GM18517 (cell line): ENCODE measurements around the gene NDUFV1.
"Not testable (repeated sequence)": the region's sequence is repeated elsewhere in the genome, so short reads cannot be mapped to it uniquely, and the experiment has no call there.

ENCODE experiments used
- ATAC-seq: cut with Tn5 transposase; IDR thresholded peaks from one replicate; pipeline ENCODE4 v1.9.1; 2021; ENCODE audit warnings: mild to moderate bottlenecking, moderate library complexity; ENCODE audit not compliant: unreplicated experiment

NDUFV1 gene

GRCh38 chr11:67611165-67611564, 4.4 kb downstream of the NDUFV1 start:
- no peak for ATAC-seq

DNA sequence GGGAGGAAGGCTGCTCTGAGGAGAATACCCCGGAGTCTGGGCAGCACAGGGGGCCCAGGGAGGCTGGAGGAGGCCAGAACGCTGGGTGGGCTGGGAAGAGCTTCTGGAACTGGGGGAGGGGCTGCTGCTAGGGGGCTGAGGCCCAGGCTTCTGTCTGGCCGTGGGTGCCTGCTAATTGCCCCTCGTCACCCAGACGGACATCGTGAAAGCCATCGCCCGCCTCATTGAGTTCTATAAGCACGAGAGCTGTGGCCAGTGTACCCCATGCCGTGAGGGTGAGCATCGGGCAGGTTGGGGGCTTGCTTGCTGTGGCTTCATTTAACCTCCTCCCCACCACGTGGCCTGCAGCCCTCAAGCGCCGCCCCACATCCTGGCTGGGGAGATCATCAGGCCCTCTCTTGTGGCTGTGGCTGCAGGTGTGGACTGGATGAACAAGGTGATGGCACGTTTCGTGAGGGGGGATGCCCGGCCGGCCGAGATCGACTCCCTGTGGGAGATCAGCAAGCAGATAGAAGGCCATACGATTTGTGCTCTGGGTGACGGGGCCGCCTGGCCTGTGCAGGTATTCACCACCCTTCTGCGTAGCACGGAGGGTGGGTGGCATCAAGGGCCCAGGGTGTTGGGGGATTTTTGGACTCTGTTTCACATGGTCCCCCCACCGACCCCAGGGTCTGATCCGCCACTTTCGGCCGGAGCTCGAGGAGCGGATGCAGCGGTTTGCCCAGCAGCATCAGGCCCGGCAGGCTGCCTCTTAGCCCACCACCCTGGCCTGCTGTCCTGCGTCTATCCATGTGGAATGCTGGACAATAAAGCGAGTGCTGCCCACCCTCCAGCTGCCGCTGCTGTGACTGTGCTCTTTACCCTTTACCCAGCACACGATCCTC, 5.2 kb downstream of the NDUFV1 start:
- no peak for ATAC-seq

DNA sequence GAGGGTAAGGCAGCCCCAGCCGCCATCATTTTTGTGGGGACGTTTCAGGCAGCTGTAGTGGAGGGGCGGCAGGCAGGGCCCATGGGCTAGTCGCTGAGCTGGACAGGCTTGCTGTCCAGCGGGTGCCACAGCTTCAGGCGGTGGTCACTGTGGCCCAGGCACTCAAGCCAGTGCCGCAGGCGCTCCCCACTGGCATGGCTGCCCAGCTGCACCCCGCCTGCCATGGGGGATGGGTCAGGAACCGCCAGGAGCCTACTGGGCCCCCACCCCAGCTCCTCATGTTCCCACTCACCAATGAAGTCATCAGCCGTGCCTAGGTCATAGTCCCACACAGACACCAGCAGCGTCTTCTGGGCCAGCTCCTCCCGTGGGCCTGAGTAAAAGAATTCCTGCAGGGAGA, 6.0 kb downstream of the NDUFV1 start:
- no peak for ATAC-seq

DNA sequence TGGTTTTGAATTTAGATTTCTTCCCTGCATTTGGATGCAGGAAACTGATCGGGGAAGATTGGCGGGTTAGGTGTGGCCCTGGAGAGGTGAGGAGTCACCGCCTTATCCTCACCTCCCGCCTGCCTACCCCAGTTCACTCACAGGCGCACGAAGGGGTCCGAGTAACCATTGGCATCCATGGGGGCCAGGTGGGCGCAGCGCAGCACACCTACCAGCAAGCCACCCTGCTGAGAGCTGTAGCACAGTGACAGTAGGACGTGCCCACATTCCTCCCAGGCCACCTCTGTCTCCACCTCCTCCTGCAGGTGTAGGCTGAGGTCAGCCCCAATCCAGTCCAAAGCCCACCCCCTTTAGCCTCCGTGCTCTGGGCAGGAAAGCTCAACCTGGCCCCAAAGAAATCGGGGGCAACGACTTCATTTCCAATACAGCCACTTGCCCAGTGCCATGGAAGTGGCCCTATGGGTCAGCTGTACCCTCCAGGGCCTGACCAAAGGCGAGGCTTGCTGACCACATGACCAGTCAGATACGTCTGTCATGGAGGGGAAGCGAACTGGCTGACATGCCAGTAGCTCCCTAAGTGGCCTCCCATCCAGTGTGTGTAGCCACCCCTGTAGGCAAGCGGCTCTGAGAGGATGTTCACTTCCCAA, 6.7 kb downstream of the NDUFV1 start:
- no peak for ATAC-seq

GRCh38 chr11:67613960-67614715, 7.4 kb downstream of the NDUFV1 start:
- ATAC-seq, result peak; percentile 75

DNA sequence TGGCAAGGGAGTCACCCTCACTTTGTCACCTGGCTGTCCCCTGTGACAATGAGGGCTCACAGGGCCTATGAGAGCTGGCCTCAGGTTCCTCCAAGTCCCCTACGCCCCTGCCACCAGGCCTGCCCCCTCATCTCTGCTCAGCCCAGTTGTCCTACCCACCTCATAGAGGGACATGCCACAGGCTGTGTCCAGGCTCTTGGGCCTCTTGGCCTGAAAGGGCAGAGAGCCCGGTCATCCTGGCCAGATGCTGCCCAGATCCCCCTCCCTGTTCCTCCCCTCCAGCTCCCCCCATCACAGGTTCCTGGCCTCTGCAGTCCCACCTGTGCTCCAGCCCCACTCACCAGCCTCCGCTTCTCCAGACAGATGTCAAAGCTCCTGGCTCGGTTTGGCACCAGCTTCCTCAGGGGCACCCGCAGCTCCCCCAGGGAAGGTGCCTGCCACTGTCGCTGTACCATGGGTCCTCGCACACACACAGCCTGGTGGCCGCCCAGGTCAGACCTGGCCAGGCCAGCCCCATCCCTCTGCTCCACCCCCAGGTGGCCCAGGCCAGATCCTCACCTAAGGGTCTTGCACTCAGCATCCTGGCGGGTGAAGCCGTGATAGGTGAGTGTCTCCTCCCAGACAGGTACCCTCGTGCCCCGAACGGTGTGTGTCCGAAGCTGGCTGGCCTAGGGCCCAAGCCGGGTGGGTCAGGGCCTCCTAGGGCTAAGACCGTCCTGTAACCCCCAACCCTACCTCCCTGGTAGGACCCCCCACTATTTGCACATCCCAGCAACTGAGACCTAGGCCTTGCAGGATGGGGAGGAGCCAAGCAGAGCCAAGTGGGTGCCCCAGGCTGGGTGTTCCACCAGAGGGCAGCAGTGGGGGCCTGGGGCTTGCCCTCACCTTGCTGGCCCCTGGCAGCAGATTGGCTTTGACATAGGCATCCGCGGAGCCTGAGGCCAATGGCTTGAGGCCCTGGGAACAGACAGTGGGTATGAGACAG, 8.3 kb downstream of the NDUFV1 start:
- no peak for ATAC-seq

DNA sequence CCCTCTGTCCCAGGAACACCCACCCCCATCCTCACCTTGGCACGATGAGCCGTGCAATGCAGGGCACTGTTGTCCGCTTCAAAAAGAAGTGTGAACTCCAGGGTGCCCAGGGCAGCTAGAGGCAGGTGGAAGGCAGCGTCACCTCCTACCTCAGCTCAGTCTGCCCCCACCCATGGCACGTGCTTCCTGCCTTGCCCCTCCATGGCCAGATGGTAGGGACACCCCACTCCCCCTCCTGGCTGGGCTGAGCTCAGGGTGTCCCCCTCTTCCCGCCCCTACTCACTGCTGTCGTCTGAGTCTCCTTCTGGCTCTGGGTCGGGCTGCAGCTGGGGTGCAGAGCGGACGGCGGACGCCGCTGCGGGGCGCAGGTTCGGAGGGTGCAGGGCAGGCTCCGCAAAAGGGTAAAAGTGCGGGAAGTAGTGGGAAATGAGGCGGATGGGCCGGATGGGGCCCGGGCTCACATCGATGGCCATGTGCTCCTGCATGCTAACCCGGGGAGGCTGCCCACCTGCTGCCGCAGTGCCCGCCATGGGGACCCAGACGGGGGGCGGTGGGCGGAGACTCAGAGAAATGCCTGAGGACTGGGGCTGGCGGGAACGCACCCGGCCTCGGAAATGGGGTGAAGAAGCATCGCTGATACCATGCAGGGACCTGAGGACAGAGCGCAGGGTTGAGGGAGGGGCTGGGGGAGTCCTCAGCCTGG, 9.1 kb downstream of the NDUFV1 start:
- no peak for ATAC-seq

- no peak for ATAC-seq
These were observed 9.9 kb downstream of the NDUFV1 start for GRCh38 chr11:67616431-67617242.

- no peak for ATAC-seq
These were observed 10.7 kb downstream of the NDUFV1 start for GRCh38 chr11:67617243-67617953.

- ATAC-seq, result not testable (repeated sequence)
These were observed 12.3 kb downstream of the NDUFV1 start for GRCh38 chr11:67618901-67619659.

DNA sequence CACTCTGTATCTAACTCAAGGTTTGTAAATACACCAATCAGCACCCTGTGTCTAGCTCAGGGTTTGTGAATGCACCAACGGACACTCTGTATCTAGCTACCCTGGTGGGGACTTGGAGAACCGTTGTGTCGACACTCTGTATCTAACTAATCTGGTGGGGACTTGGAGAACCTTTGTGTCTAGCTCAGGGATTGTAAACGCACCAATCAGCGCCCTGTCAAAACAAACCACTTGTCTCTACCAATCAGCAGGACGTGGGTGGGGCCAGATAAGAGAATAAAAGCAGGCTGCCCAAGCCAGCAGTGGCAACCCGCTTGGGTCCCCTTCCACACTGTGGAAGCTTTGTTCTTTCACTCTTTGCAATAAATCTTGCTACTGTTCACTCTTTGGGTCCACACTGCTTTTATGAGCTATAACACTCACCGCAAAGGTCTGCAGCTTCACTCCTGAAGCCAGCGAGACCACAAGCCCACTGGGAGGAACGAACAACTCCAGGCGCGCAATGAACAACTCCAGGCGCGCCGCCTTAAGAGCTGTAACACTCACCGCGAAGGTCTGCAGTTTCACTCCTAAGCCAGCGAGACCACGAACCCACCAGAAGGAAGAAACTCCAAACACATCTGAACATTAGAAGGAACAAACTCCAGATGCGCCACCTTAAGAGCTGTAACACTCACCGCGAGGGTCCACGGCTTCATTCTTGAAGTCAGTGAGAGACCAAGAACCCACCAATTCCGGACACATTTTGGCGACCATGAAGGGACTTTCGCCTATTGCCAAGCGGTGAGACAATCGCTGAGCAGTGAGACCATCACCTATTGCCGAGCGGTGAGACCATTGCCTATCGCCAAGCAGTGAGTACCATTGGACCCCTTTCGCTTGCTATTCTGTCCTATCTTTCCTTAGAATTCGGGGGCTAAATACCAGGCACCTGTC, 13.2 kb downstream of the NDUFV1 start:
- ATAC-seq, result not testable (repeated sequence)

DNA sequence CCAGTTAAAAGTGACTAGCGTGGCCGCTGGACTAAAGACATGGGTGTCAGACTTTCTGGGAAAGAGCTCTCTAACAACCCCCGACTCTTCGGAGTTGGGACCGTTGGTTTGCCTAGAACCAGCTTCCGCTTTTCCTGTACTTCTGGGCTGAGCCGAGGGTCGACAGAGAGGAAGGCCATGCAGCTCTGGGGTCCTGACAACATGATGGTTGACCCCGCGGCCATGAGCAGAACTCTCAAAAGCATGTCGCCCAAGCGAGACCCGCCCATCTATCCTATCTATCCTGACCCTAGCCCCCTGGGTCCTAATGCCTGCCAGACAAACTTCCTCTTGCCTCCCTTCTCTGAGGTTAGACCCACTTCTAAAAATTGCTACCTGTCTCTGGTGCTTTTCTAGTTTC, 13.9 kb downstream of the NDUFV1 start:
- ATAC-seq, result not testable (repeated sequence)

DNA sequence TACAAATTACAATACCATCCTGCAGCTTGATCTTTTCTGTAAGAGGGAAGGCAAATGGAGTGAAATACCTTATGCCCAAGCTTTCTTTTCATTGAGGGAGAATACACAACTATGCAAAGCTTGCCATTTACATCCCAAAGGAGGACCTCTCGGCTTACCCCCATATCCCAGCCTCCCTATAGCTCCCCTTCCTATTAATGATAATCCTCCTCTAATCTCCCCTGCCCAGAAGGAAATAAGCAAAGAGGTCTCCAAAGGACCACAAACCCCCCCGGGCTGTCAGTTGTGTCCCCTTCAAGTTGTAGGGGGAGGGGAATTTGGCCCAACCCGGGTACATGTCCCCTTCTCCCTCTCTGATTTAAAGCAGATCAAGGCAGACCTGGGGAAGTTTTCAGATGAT, 15.2 kb downstream of the NDUFV1 start:
- not testable (repeated sequence) for ATAC-seq

- ATAC-seq, result not testable (repeated sequence)
These were observed 16.2 kb downstream of the NDUFV1 start for GRCh38 chr11:67622905-67623304.

- ATAC-seq, result not testable (repeated sequence)
These were observed 17.1 kb downstream of the NDUFV1 start for GRCh38 chr11:67623795-67624194.

- not testable (repeated sequence) for ATAC-seq
These were observed 19.5 kb downstream of the NDUFV1 start for GRCh38 chr11:67626131-67626833.
